G401 (cell line): Measurements from ENCODE around the gene SDK1. TPM values are rescaled to one million over a fixed set of nuclear protein-coding genes. Genes with fewer than 3 reads are reported as not detected.

Experiments used
- DNase-seq: peaks from one replicate; pipeline ENCODE4 v3.0.0-alpha.2; 2015; ENCODE audit warnings: low spot score
- in situ Hi-C: cut with HindIII; loops from 2 replicates; pipeline ENCODE4 v1.10.0; 2016; ENCODE audit warnings: low sequenced_read_pairs, mixed read lengths
- total RNA-seq: library from RNA; depleted of rRNA; stranded (reverse); fragments of >200 nt; shearing (Covaris generic); gene quantifications from 2 replicates; pipeline ENCODE4 v1.2.3, GENCODE V29; 2014

SDK1 gene
- total RNA-seq, 1 experiment from 2014 or later = not detected

- in situ Hi-C loops = no loop called here
- DNase-seq = no peak
Measured at GRCh38 chr7:4190010-4190981, 889.2 kb downstream of the SDK1 start.

- no peak for DNase-seq
- in situ Hi-C loops = no loop called here
Measured at GRCh38 chr7:4191046-4191445, 890.0 kb downstream of the SDK1 start.

GRCh38 chr7:4191525-4191924 lies 890.5 kb downstream of the SDK1 start:
- in situ Hi-C loops = no loop called here
- DNase-seq = no peak

- no peak for DNase-seq
- in situ Hi-C loops = no loop called here
Measured at GRCh38 chr7:4195660-4196059, 894.6 kb downstream of the SDK1 start.

GRCh38 chr7:4196121-4196819 lies 895.2 kb downstream of the SDK1 start:
- in situ Hi-C loops = no loop called here

GRCh38 chr7:4198301-4198700 lies 897.2 kb downstream of the SDK1 start:
- no peak for DNase-seq
- in situ Hi-C loops = no loop called here

More at GRCh38 chr7:4196121-4196819, 895.2 kb downstream of the SDK1 start:
- no peak for DNase-seq

- no peak for DNase-seq
- in situ Hi-C loops = no loop called here
Measured at GRCh38 chr7:4200546-4201094, 899.6 kb downstream of the SDK1 start.

- in situ Hi-C loops = no loop called here
- DNase-seq = peak; percentile 89
Measured at GRCh38 chr7:4201566-4201965, 900.5 kb downstream of the SDK1 start.

- in situ Hi-C loops = no loop called here
- no peak for DNase-seq
Measured at GRCh38 chr7:4202154-4202736, 901.2 kb downstream of the SDK1 start.

GRCh38 chr7:4202954-4203353 lies 901.9 kb downstream of the SDK1 start:
- DNase-seq = no peak
- in situ Hi-C loops = no loop called here

GRCh38 chr7:4203626-4204512 lies 902.8 kb downstream of the SDK1 start:
- in situ Hi-C loops = no loop called here

GRCh38 chr7:4204513-4205165 lies 903.6 kb downstream of the SDK1 start:
- in situ Hi-C loops = no loop called here
- DNase-seq = no peak

More at GRCh38 chr7:4203626-4204512, 902.8 kb downstream of the SDK1 start:
- DNase-seq = no peak

GRCh38 chr7:4205828-4206227 lies 904.8 kb downstream of the SDK1 start:
- DNase-seq = no peak
- in situ Hi-C loops = no loop called here

- no peak for DNase-seq
- in situ Hi-C loops = no loop called here
Measured at GRCh38 chr7:4207011-4207410, 906.0 kb downstream of the SDK1 start.

- DNase-seq = no peak
- in situ Hi-C loops = no loop called here
Measured at GRCh38 chr7:4208086-4208485, 907.0 kb downstream of the SDK1 start.

- in situ Hi-C loops = no loop called here
- no peak for DNase-seq
Measured at GRCh38 chr7:4208586-4208985, 907.5 kb downstream of the SDK1 start.

GRCh38 chr7:4209126-4209525 lies 908.1 kb downstream of the SDK1 start:
- in situ Hi-C loops = no loop called here
- DNase-seq = no peak

- no peak for DNase-seq
- in situ Hi-C loops = no loop called here
Measured at GRCh38 chr7:4209966-4210365, 908.9 kb downstream of the SDK1 start.
